GM12878 (cell line): Measurements from ENCODE around the gene ANO7. TPM values are rescaled to one million over a fixed set of nuclear protein-coding genes. Genes with fewer than 3 reads are reported as not detected.

Experiments used
- ATAC-seq: fragments of 200-7000 bp; cut with Tn5 transposase; 3 replicates; pipeline ENCODE4 v1.9.1; 2020; ENCODE audit warnings: mild to moderate bottlenecking, moderate library complexity
- BruUV-seq: library from RNA; stranded (reverse); fragments of 400-500 nt; replicated peaks from 2 replicates; lab custom pipeline; 2021; lab: Mats Ljungman, UMichigan
- CTCF ChIA-PET: fragments of 300-600 bp; sonication (Branson Sonifier 250); formaldehyde crosslinking; extraction: SDS; loops from one replicate; lab custom pipeline; 2021; ENCODE audit warnings: inconsistent platforms; lab: Yijun Ruan, JAX
- POLR2A ChIA-PET: fragments of 350-600 bp; formaldehyde crosslinking; extraction: SDS; loops from one replicate; lab custom pipeline; 2021; ENCODE audit warnings: inconsistent platforms; lab: Charles Lee
- RAD21 ChIA-PET: fragments of 300-600 bp; sonication (Branson Sonifier 250); formaldehyde crosslinking; loops from one replicate; lab custom pipeline; 2023; ENCODE audit warnings: antibody characterized with exemption; ENCODE audit not compliant: unreplicated experiment; lab: Charles Lee
- SMC1A ChIA-PET: fragments of 300-600 bp; sonication (Branson Sonifier 250); formaldehyde crosslinking; loops from one replicate; lab custom pipeline; 2023; ENCODE audit not compliant: unreplicated experiment, uncharacterized antibody; lab: Charles Lee
- DNase-seq: peaks from one replicate; pipeline ENCODE4 v3.0.0-alpha.2; 2011; ENCODE audit warnings: low read depth, low spot score
- FAIRE-seq: peaks from 3 replicates; lab custom pipeline; 2011; peaks lifted over from hg19 to GRCh38; lab: Jason Lieb, UNC
- H2AFZ ChIP-seq: 2 replicates; pipeline ENCODE4 v1.6.0; 2011; ENCODE audit warnings: low read depth, low read length, control low read depth; ENCODE audit not compliant: control insufficient read depth
- H3K27ac ChIP-seq: 2 replicates; pipeline ENCODE4 v1.5.1; 2011; ENCODE audit warnings: control low read depth; ENCODE audit not compliant: control insufficient read depth, insufficient read depth
- H3K27me3 ChIP-seq, 2 experiments: replicated peaks in 1 of 2; 2 replicates each; pipeline versions ENCODE4 v1.6.0 to v1.6.1; 2011; ENCODE audit warnings: low read length in 1 of 2; ENCODE audit not compliant: control insufficient read depth in 2 of 2, insufficient read depth in 2 of 2
- H3K36me3 ChIP-seq, 2 experiments: 2 replicates each; pipeline ENCODE4 v1.5.1; 2011; ENCODE audit warnings: low read length in 1 of 2; ENCODE audit not compliant: control insufficient read depth in 2 of 2, insufficient read depth in 2 of 2
- H3K4me1 ChIP-seq: 2 replicates; pipeline ENCODE4 v1.6.1; 2011; ENCODE audit warnings: mild to moderate bottlenecking, low read length, moderate library complexity, mixed read lengths; ENCODE audit not compliant: control insufficient read depth, insufficient read depth
- H3K4me2 ChIP-seq: 2 replicates; pipeline ENCODE4 v1.6.0; 2011; ENCODE audit warnings: control low read depth; ENCODE audit not compliant: control insufficient read depth, insufficient read depth
- H3K4me3 ChIP-seq: fragments of 200-600 bp; sonication (generic); 2 replicates; pipeline ENCODE4 v1.5.1; 2016
- H3K79me2 ChIP-seq: 2 replicates; pipeline ENCODE4 v1.6.0; 2011; ENCODE audit warnings: low read length; ENCODE audit not compliant: control insufficient read depth, insufficient read depth
- H3K9ac ChIP-seq: 2 replicates; pipeline ENCODE4 v1.8.0; 2011; ENCODE audit warnings: low read length, control low read depth, mixed read lengths; ENCODE audit not compliant: control insufficient read depth, insufficient read depth
- H3K9me3 ChIP-seq: replicated peaks from 3 replicates; pipeline ENCODE4 v1.5.1; 2011; ENCODE audit warnings: mild to moderate bottlenecking, low read length; ENCODE audit not compliant: control insufficient read depth, insufficient read depth
- H4K20me1 ChIP-seq: 2 replicates; pipeline ENCODE4 v1.6.0; 2011; ENCODE audit not compliant: control insufficient read depth, insufficient read depth
- BCL11A ChIP-seq: IDR thresholded peaks from 2 replicates; pipeline ENCODE4 v1.6.1; 2011; ENCODE audit warnings: low read depth, low read length
- BMI1 ChIP-seq: fragments of 450-650 bp; IDR thresholded peaks from 2 replicates; pipeline ENCODE4 v1.6.1; 2016; ENCODE audit warnings: mild to moderate bottlenecking, moderate library complexity, borderline replicate concordance
- BRCA1 ChIP-seq: IDR thresholded peaks from 2 replicates; pipeline ENCODE4 v1.6.1; 2011; ENCODE audit warnings: low read depth, low read length, improper control_type of control experiment
- CREM ChIP-seq: IDR thresholded peaks from 2 replicates; pipeline ENCODE4 v1.6.1; 2014; ENCODE audit warnings: antibody characterized with exemption, low read depth
- DPF2 ChIP-seq: fragments of 450-650 bp; IDR thresholded peaks from 2 replicates; pipeline ENCODE4 v1.6.1; 2017; ENCODE audit warnings: mild to moderate bottlenecking
- EGR1 ChIP-seq, 2 experiments: IDR thresholded peaks; 1 replicate in 1 of 2; 2 replicates in 1 of 2; pipeline ENCODE4 v1.6.1; 2011 to 2012; ENCODE audit warnings: low read depth in 2 of 2, low read length in 2 of 2, borderline replicate concordance in 1 of 2, mild to moderate bottlenecking in 1 of 2, moderate library complexity in 1 of 2
- KLF5 ChIP-seq: fragments of 450-650 bp; IDR thresholded peaks from 2 replicates; pipeline ENCODE4 v1.6.1; 2014; ENCODE audit warnings: mild to moderate bottlenecking; ENCODE audit not compliant: partially characterized antibody
- MEF2A ChIP-seq: IDR thresholded peaks from 2 replicates; pipeline ENCODE4 v1.6.1; 2011; ENCODE audit warnings: low read depth, mild to moderate bottlenecking, low read length, moderate library complexity; ENCODE audit not compliant: insufficient read depth
- MEF2B ChIP-seq: fragments of 450-650 bp; IDR thresholded peaks from 2 replicates; pipeline ENCODE4 v1.6.1; 2018; ENCODE audit warnings: mild to moderate bottlenecking, moderate library complexity; ENCODE audit not compliant: partially characterized antibody, poor library complexity, severe bottlenecking
- MXI1 ChIP-seq: fragments of 150-350 bp; IDR thresholded peaks from 2 replicates; pipeline ENCODE4 v1.6.1; 2011; ENCODE audit warnings: low read depth, mild to moderate bottlenecking, inconsistent platforms, low read length, improper control_type of control experiment
- NR2F1 ChIP-seq: fragments of 450-650 bp; conservative IDR thresholded peaks from 2 replicates; pipeline ENCODE4 v1.6.1; 2017; ENCODE audit warnings: mild to moderate bottlenecking
- POU2F2 ChIP-seq: IDR thresholded peaks from 3 replicates; pipeline ENCODE4 v1.6.1; 2011; ENCODE audit warnings: low read depth, mild to moderate bottlenecking, low read length, borderline replicate concordance
- RAD21 ChIP-seq: IDR thresholded peaks from 2 replicates; pipeline ENCODE4 v1.6.1; 2011; ENCODE audit warnings: mild to moderate bottlenecking, low read depth, low read length, moderate library complexity; ENCODE audit not compliant: insufficient read depth
- SP1 ChIP-seq: IDR thresholded peaks from one replicate; pipeline ENCODE4 v1.6.1; 2011; ENCODE audit warnings: low read depth, low read length
- SREBF2 ChIP-seq: IDR thresholded peaks from 2 replicates; pipeline ENCODE4 v1.6.1; 2012; ENCODE audit warnings: mild to moderate bottlenecking, low read length
- TARDBP ChIP-seq: IDR thresholded peaks from 2 replicates; pipeline ENCODE4 v1.6.1; 2016; ENCODE audit warnings: borderline replicate concordance
- ZBED1 ChIP-seq: IDR thresholded peaks from 2 replicates; pipeline ENCODE4 v1.6.1; 2016; ENCODE audit warnings: borderline replicate concordance
- ZNF592 ChIP-seq: fragments of 450-650 bp; IDR thresholded peaks from 2 replicates; pipeline ENCODE4 v1.6.1; 2017; ENCODE audit warnings: mild to moderate bottlenecking, moderate library complexity
- ZZZ3 ChIP-seq: IDR thresholded peaks from 2 replicates; pipeline ENCODE4 v1.6.1; 2011; ENCODE audit warnings: low read depth; ENCODE audit not compliant: control insufficient read depth, insufficient read length
- WGBS: methylation state at CpG from one replicate; pipeline ENCODE4 v1.1.6; 2016; ENCODE audit warnings: low lambda C conversion rate; ENCODE audit not compliant: insufficient replicate concordance, insufficient coverage; ENCODE audit errors: missing lambda C conversion rate; 5-methylcytosine and 5-hydroxymethylcytosine counted together
- in situ Hi-C: fragments of 300-500 bp; cut with MboI; formaldehyde crosslinking; loops from 9 replicates; pipeline ENCODE4 v1.14.3; 2018; ENCODE audit warnings: mixed read lengths
- intact Hi-C: fragments of 100-400 bp; cut with micrococcal nuclease; formaldehyde crosslinking; loops from one replicate; pipeline ENCODE4 v1.14.2; 2022; ENCODE audit not compliant: unreplicated experiment
- polyA plus RNA-seq, 11 experiments: library from polyadenylated mRNA; depleted of rRNA in 4 of 11; unstranded in 6 of 11; stranded (reverse) in 5 of 11; fragments of >200 nt; fragmentation: Nextera tagmentation in 4 of 11; fragmentation: Illumina TruSeq in 1 of 11; extraction: Ambion mirVana in 4 of 11; extraction: Trizol in 1 of 11; gene quantifications; 1 replicate in 1 of 11; 2 replicates in 10 of 11; pipeline versions ENCODE4 v1.2.1 to v1.2.3, GENCODE V29; 2011 to 2016; ENCODE audit warnings: inconsistent platforms in 2 of 11, missing spikeins in 2 of 11, low read depth in 1 of 11
- total RNA-seq, 4 experiments: library from RNA; depleted of rRNA in 3 of 4; stranded (reverse); fragments of >200 nt in 3 of 4; fragmentation: Illumina TruSeq in 1 of 4; extraction: Trizol in 1 of 4; gene quantifications; 2 replicates each; pipeline versions ENCODE4 v1.2.1 to v1.2.3, GENCODE V29; 2013 to 2021
- TF ChIP-seq, protein P1 (sequence below): fragments of 450-650 bp; IDR thresholded peaks from 2 replicates; pipeline ENCODE4 v1.6.1; 2017; ENCODE audit warnings: borderline replicate concordance

The ANO7 gene
- total and polyA plus RNA-seq, 10 of the 15 experiments (the other 5 are each of a cell fraction or from before 2014, with no cell fraction given): 0.08 to 1.4 (median 0.44) TPM

DNA sequence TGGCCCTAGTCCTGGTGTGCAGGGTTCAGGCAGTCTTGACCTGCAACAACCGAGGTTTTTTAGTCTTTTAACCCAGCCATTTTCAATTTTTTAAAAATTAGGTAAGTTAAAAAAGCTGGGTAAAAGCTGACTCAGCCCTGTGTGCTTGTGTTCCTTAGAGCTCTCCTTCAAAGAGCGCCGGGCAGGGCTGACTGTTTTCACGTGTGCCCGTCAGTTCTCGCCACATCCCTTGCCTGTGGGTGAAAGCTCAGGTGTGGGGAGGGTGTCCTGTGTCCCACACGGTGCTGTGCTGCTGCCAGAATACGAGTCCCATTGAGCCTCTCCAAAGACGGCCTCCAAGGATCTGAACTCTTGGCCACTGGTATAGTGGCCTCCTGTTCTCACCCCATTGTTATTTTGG is 5.3 kb upstream of the ANO7 start:
- 94% methylated on average over 9 of the region's 9 CpGs for WGBS
- BruUV-seq: no TSS peak
- intact Hi-C loops (no loop called here), in situ Hi-C loops (no loop called here)
- DNase-seq (no peak), FAIRE-seq (no peak), ATAC-seq (no peak)
- Histone ChIP-seq H3K4me2 (no peak overlapping the region), H4K20me1 (no peaks in the 10 kb centered on the region), H3K9ac (no peak overlapping the region), H3K27ac (no peak overlapping the region), H2AFZ (no peak overlapping the region), H3K4me3 (no peak overlapping the region), H3K36me3 (no peaks in the 10 kb centered on the region; a peak in 1 of 4 replicates), H3K27me3 (no peaks in the 10 kb centered on the region), H3K4me1 (no peaks in the 10 kb centered on the region), H3K9me3 (no peaks in the 10 kb centered on the region), H3K79me2 (no peaks in the 10 kb centered on the region)
- SMC1A ChIA-PET: no interaction called here
- TF ChIP-seq TARDBP (no peak), ZBED1 (no peak), MXI1 (no peak), DPF2 (no peak), EGR1 (IDR thresholded peaks at IDR 0.05; ENCODE audit: borderline replicate concordance in 1 of 2, low read depth in 2 of 2, low read length in 2 of 2) (no peak), ZNF592 (no peak), SP1 (no peak), SREBF2 (no peak), RAD21 (no peak), MEF2B (no peak), BCL11A (no peak), CREM (no peak), NR2F1 (no peak), BRCA1 (no peak), POU2F2 (no peak), KLF5 (no peak), MEF2A (no peak), BMI1 (no peak), ZZZ3 (no peak)
- TF ChIP-seq, protein P1, sequence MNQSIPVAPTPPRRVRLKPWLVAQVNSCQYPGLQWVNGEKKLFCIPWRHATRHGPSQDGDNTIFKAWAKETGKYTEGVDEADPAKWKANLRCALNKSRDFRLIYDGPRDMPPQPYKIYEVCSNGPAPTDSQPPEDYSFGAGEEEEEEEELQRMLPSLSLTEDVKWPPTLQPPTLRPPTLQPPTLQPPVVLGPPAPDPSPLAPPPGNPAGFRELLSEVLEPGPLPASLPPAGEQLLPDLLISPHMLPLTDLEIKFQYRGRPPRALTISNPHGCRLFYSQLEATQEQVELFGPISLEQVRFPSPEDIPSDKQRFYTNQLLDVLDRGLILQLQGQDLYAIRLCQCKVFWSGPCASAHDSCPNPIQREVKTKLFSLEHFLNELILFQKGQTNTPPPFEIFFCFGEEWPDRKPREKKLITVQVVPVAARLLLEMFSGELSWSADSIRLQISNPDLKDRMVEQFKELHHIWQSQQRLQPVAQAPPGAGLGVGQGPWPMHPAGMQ: no peak
- CTCF ChIA-PET: interaction anchor here (0.9 kb wide), 1 partner anchor 105 kb away, joined by 3 read pairs; no protein-coding TSS in a partner anchor
- POLR2A ChIA-PET: no interaction called here
- RAD21 ChIA-PET: no interaction called here
